SK-N-SH (cell line): ENCODE results near the gene THTPA.

ENCODE experiments used
- CHD2 ChIP-seq: fragments of 150-350 bp; IDR thresholded peaks from 2 replicates; pipeline ENCODE4 v1.6.1; 2018; ENCODE audit warnings: low read length; ENCODE audit not compliant: partially characterized antibody
- CTCF ChIP-seq: fragments of 200-600 bp; sonication (generic); IDR thresholded peaks from 2 replicates; pipeline ENCODE4 v1.6.1; 2017; ENCODE audit warnings: antibody characterized with exemption, mild to moderate bottlenecking, moderate library complexity
- EP300 ChIP-seq, 2 experiments: IDR thresholded peaks; 2 replicates each; pipeline versions ENCODE4 v1.4.0 to v1.6.1; 2012; ENCODE audit warnings: borderline replicate concordance in 1 of 2, low read depth in 1 of 2, low read length in 1 of 2
- EZH2phosphoT487 ChIP-seq: fragments of 200-600 bp; sonication (generic); IDR thresholded peaks from 2 replicates; pipeline ENCODE4 v1.6.1; 2017; ENCODE audit warnings: low read depth, mixed run types, mild to moderate bottlenecking, antibody characterized with exemption, moderate library complexity, borderline replicate concordance
- IRF3 ChIP-seq: fragments of 150-350 bp; IDR thresholded peaks from 2 replicates; pipeline ENCODE4 v1.6.1; 2016; ENCODE audit warnings: mild to moderate bottlenecking, low read depth, low read length
- MAX ChIP-seq: IDR thresholded peaks from 2 replicates; pipeline ENCODE4 v1.4.0; 2012; ENCODE audit warnings: low read depth
- MXI1 ChIP-seq: IDR thresholded peaks from 2 replicates; pipeline ENCODE4 v1.6.1; 2012; ENCODE audit warnings: mild to moderate bottlenecking, low read depth, low read length, improper control_type of control experiment
- POLR2AphosphoS5 ChIP-seq: IDR thresholded peaks from 2 replicates; pipeline ENCODE4 v1.6.1; 2012; ENCODE audit warnings: low read depth, low read length
- SMC3 ChIP-seq: IDR thresholded peaks from 2 replicates; pipeline ENCODE4 v1.6.1; 2012; ENCODE audit warnings: low read depth, low read length, improper control_type of control experiment
- TAF1 ChIP-seq: IDR thresholded peaks from 2 replicates; pipeline ENCODE4 v1.6.1; 2012; ENCODE audit warnings: low read depth, mild to moderate bottlenecking, low read length, moderate library complexity, borderline replicate concordance
- USF2 ChIP-seq: fragments of 150-350 bp; IDR thresholded peaks from 2 replicates; pipeline ENCODE4 v1.6.1; 2017; ENCODE audit warnings: antibody characterized with exemption, low read length, low read depth, borderline replicate concordance
- YY1 ChIP-seq: IDR thresholded peaks from 2 replicates; pipeline ENCODE4 v1.4.0; 2012; ENCODE audit warnings: low read depth, mild to moderate bottlenecking
- ZBTB33 ChIP-seq: IDR thresholded peaks from 2 replicates; pipeline ENCODE4 v1.4.0; 2012; ENCODE audit warnings: low read depth, borderline replicate concordance

- no peak for TF ChIP-seq SMC3
- TF ChIP-seq CTCF: no peak
- TF ChIP-seq YY1: no peak
- TF ChIP-seq EP300 (IDR thresholded peaks at IDR 0.05; ENCODE audit: borderline replicate concordance in 1 of 2, low read depth in 1 of 2, low read length in 1 of 2): no peak
- no peak for TF ChIP-seq MAX
- no peak for TF ChIP-seq MXI1
- no peak for TF ChIP-seq POLR2AphosphoS5
- TF ChIP-seq USF2: no peak
- no peak for TF ChIP-seq CHD2
- no peak for TF ChIP-seq TAF1
- no peak for TF ChIP-seq IRF3
- no peak for TF ChIP-seq ZBTB33
- TF ChIP-seq EZH2phosphoT487: no peak
These were observed 6.1 kb downstream of the THTPA start for GRCh38 chr14:23561873-23562821.
